Activated CD8-positive, alpha-beta T cell treated with anti-CD3 and anti-CD28 coated beads for 36 hours (primary cell): ENCODE results near the gene BMF. TPM values are rescaled to one million over a fixed set of nuclear protein-coding genes. Genes with fewer than 3 reads are reported as not detected.
A peak's percentile ranks its signal among the peaks of the same experiment; 100 is the strongest.

Experiments
- ATAC-seq: fragments of 200-7000 bp; cut with Tn5 transposase; one replicate; pipeline ENCODE4 v1.10.0; 2021; ENCODE audit warnings: mild to moderate bottlenecking, moderate library complexity
- CTCF ChIA-PET: fragments of 350-600 bp; sonication (Branson Sonifier 250); formaldehyde crosslinking; loops from one replicate; lab custom pipeline; 2021; ENCODE audit warnings: antibody characterized with exemption; lab: Charles Lee
- POLR2A ChIA-PET: fragments of 350-600 bp; sonication (Branson Sonifier 250); formaldehyde crosslinking; loops from one replicate; lab custom pipeline; 2021; ENCODE audit warnings: antibody characterized with exemption; lab: Charles Lee
- DNase-seq: peaks from one replicate; pipeline ENCODE4 v3.0.0-alpha.2; 2020
- H3K27ac Mint-ChIP-seq: one replicate; pipeline ENCODE4 v1.8.0; 2021; ENCODE audit warnings: mild to moderate bottlenecking, mixed read lengths
- H3K27me3 Mint-ChIP-seq: one replicate; pipeline ENCODE4 v1.8.0; 2021; ENCODE audit warnings: mixed read lengths
- H3K36me3 Mint-ChIP-seq: one replicate; pipeline ENCODE4 v1.8.0; 2021; ENCODE audit warnings: low read depth, mixed read lengths
- H3K4me1 Mint-ChIP-seq: one replicate; pipeline ENCODE4 v1.8.0; 2021; ENCODE audit warnings: low read depth, mixed read lengths
- H3K4me3 Mint-ChIP-seq: one replicate; pipeline ENCODE4 v1.8.0; 2021; ENCODE audit warnings: mild to moderate bottlenecking, moderate library complexity, mixed read lengths
- H3K9me3 Mint-ChIP-seq: one replicate; pipeline ENCODE4 v1.8.0; 2021; ENCODE audit warnings: mixed read lengths
- intact Hi-C: fragments of 100-400 bp; cut with micrococcal nuclease; formaldehyde crosslinking; loops from one replicate; pipeline ENCODE4 v1.10.0; 2022
- total RNA-seq, 2 experiments: library from RNA; stranded (reverse); gene quantifications; one replicate each; pipeline ENCODE4 v1.2.3, GENCODE V29; 2021
- TF ChIP-seq, protein P1 (sequence below): fragments of 200-600 bp; IDR thresholded peaks from one replicate; pipeline ENCODE4 v1.8.0; 2022; ENCODE audit warnings: antibody characterized with exemption, mild to moderate bottlenecking

BMF gene
- total RNA-seq, 2 experiments from 2014 or later = 4.2 to 4.3 TPM

DNA sequence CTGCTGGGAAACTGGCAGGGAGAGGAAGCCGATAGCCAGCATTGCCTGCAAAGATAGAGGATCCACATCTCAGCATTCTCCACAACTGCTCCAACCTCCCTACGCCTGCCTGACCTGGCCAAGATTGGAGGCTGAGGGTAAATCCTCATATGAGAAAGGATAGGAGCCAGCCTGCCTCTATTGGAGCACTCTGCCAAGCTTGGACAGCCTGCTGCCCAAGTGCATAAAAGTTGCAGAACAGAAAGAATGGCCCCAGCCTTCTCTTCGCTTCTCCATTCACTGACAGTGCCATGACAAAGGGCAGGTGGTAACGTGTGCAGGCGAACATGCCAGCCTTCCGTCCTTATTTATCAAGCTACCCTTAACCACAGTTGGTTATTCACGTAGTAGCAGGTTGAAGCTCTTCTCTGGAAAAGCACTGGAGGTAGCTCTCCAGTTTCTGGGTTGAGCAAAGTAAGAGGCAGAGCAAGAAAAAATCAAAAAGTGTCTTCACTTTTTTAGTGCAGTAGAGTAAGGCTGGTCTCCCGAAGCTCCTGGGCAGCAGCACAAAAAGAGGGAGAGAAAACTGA, 4.3 kb downstream of the BMF start:
- H3K4me3 Mint-ChIP-seq = peak overlapping the region; percentile 31
- TF ChIP-seq, protein P1, sequence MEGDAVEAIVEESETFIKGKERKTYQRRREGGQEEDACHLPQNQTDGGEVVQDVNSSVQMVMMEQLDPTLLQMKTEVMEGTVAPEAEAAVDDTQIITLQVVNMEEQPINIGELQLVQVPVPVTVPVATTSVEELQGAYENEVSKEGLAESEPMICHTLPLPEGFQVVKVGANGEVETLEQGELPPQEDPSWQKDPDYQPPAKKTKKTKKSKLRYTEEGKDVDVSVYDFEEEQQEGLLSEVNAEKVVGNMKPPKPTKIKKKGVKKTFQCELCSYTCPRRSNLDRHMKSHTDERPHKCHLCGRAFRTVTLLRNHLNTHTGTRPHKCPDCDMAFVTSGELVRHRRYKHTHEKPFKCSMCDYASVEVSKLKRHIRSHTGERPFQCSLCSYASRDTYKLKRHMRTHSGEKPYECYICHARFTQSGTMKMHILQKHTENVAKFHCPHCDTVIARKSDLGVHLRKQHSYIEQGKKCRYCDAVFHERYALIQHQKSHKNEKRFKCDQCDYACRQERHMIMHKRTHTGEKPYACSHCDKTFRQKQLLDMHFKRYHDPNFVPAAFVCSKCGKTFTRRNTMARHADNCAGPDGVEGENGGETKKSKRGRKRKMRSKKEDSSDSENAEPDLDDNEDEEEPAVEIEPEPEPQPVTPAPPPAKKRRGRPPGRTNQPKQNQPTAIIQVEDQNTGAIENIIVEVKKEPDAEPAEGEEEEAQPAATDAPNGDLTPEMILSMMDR = no peak
- ATAC-seq (no peak), DNase-seq (no peak)
- peaks cover 72% of the 10 kb centered on the region for H3K4me1 Mint-ChIP-seq
- no peaks in the 10 kb centered on the region for H3K9me3 Mint-ChIP-seq
- H3K36me3 Mint-ChIP-seq = no peaks in the 10 kb centered on the region
- ChIA-PET POLR2A (interaction anchor here (0.9 to 1.2 kb wide), 5 partner anchors 8 to 57 kb away, joined by 3 to 4 read pairs (median 3); no protein-coding TSS in a partner anchor), CTCF (interaction anchor here (0.7 to 11.9 kb wide), 29 partner anchors 11 to 322 kb away, joined by 3 to 198 read pairs (median 5); partner anchors contain the start of genes BUB1B, FSIP1, INAFM2 and SRP14)
- intact Hi-C loops = no loop called here
- H3K27ac Mint-ChIP-seq = no peak overlapping the region
- H3K27me3 Mint-ChIP-seq = peaks cover 6% of the 10 kb centered on the region

DNA sequence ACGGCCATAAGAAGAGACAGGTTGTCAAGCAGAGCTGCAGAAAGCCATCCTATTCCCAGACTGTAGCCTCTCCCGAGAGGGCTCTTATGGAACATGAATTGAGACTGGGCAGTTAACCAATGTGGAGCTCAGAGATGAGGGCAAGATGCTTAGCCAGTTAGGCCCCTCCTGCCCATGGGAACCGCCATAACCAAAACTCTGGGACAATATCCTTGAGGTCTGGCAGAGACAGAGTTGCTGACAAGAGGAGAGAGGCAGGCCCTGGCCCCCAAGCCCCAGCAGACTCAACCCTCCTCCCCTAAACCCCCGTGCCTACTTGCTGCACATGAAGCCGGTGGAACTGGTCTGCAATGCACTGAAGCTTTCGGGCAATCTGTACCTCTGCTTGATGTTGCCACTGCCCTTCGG, 4.8 kb downstream of the BMF start:
- peaks cover 6% of the 10 kb centered on the region for H3K27me3 Mint-ChIP-seq
- no peak overlapping the region for H3K27ac Mint-ChIP-seq
- intact Hi-C loops = no loop called here
- DNase-seq = no peak
- no peak for ATAC-seq
- no peaks in the 10 kb centered on the region for H3K9me3 Mint-ChIP-seq
- H3K36me3 Mint-ChIP-seq = no peaks in the 10 kb centered on the region
- TF ChIP-seq, protein P1 = no peak
- no peak overlapping the region for H3K4me3 Mint-ChIP-seq
- ChIA-PET POLR2A (interaction anchor here (0.5 to 1.2 kb wide), 6 partner anchors 8 to 58 kb away, joined by 3 to 4 read pairs (median 3); no protein-coding TSS in a partner anchor), CTCF (interaction anchor here (0.7 to 11.9 kb wide), 25 partner anchors 11 to 206 kb away, joined by 3 to 198 read pairs (median 5); partner anchors contain the start of genes BUB1B and SRP14)
- peaks cover 72% of the 10 kb centered on the region for H3K4me1 Mint-ChIP-seq

DNA sequence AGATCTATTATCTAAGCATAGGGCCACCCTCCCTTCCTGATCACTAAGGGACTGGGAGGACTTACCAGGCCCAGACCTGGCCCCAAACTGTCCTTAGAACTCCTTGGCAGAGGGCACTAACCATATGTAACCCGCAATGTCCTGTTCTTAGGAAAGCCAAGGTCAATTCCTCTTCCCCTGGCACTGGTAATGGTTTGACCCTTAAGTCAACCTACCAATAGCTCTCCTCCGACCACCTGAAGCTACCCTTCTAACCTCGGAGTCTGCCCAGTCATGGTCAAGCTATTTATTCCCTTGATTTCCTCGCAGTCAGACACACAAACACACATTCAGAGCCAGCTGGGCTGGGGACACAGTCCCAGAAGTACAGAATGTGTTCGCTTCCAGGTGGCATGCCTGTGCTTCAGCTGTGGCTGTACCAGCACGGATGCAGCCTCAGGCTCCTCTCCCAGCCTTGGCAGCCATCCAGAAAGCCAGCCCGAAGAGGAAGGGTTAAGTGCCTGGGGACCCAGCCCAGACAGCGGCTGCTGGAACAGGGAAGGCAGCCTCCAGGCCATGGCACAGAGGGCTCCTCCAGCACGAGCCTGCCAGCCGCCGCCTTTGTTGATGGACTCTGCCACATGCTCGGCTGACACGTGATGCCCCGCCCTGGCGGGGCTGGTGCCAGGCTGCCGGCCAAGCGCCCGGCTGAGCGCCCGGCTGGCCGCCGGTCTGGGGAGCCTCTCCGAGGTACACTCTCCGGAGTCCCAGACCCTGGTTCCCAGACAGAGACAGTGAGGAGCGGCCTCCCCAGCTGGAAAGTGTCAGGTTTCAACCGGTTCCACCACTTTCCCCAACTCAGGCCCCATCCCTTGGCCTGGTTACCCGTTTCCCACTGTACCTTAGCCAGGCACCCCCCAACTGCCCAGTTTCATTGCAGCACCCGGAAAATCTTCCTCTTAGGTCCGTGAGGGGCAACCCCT, 5.5 kb downstream of the BMF start:
- no peaks in the 10 kb centered on the region for H3K36me3 Mint-ChIP-seq
- no peak overlapping the region for H3K4me3 Mint-ChIP-seq
- POLR2A ChIA-PET = interaction anchor here (0.5 to 1.2 kb wide), 5 partner anchors 11 to 59 kb away, joined by 3 to 4 read pairs (median 3); no protein-coding TSS in a partner anchor
- no peak for DNase-seq
- no peaks in the 10 kb centered on the region for H3K9me3 Mint-ChIP-seq
- H3K27me3 Mint-ChIP-seq = peaks cover 6% of the 10 kb centered on the region
- ATAC-seq = no peak
- TF ChIP-seq, protein P1 = no peak
- intact Hi-C loops = no loop called here
- H3K27ac Mint-ChIP-seq = no peak overlapping the region
- H3K4me1 Mint-ChIP-seq = peaks cover 75% of the 10 kb centered on the region
- CTCF ChIA-PET = interaction anchor here (0.9 to 11.9 kb wide), 13 partner anchors 10 to 170 kb away, joined by 3 to 198 read pairs (median 18); partner anchors contain the start of genes BUB1B and SRP14

DNA sequence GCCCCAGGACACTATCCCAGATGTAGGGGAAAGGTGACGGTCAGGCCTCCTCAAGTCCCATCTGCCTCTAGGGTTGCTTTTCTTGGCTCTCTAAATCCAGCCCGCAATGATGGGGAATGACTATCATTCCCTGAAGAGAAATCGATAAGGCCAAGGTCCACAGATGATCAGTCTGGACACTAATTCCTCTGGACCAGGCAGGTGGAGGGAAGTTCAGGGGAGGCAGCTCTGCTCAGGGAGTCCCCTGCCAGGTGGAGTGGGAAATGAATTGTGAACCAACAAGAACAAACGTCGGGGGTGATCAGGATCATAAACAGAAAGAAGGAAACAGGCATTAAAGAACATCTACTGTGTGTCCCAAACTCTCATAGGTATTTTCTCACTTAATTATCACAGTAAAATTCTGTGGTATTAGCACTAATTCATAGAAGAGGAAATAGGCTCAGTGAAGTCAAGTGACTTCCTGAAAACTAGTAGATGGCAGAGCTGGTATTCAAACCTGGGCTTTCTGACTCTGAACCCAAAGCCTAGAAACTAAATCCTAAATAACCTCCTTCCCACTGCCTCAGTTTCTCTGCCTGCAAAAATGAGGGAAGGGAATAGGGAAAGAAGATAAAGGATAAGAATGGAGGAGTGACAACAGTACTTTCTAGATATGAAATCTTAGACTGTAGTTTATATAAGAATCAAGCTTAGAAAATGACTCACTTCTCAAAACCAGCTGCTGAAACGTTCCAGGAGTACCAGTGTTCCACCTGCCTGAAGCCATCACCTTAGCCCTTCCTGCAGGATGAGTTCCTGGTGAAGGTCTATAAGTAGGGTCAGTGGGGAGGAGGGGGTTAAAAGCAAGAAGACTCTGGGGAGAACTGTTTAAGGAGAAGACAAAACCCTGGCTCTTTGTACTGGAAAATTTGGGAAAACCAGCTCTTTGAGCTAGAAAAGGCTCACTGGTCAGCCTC, 7.5 kb downstream of the BMF start:
- DNase-seq = no peak
- ChIA-PET POLR2A (interaction anchor here (0.6 to 1.4 kb wide), 3 partner anchors 14 to 28 kb away, joined by 3 to 5 read pairs (median 4); no protein-coding TSS in a partner anchor), CTCF (interaction anchor here (0.9 to 11.9 kb wide), 7 partner anchors 14 to 173 kb away, joined by 3 to 198 read pairs (median 8); no protein-coding TSS in a partner anchor)
- H3K27me3 Mint-ChIP-seq = peaks cover 5% of the 10 kb centered on the region
- peak overlapping the region; percentile 57 for H3K27ac Mint-ChIP-seq
- H3K36me3 Mint-ChIP-seq = no peaks in the 10 kb centered on the region
- TF ChIP-seq, protein P1 = no peak
- no peak overlapping the region for H3K4me3 Mint-ChIP-seq
- peaks cover 76% of the 10 kb centered on the region for H3K4me1 Mint-ChIP-seq
- H3K9me3 Mint-ChIP-seq = no peaks in the 10 kb centered on the region
- intact Hi-C loops = no loop called here
- no peak for ATAC-seq
